ENCODE results near the gene TMEM178A.

DNA sequence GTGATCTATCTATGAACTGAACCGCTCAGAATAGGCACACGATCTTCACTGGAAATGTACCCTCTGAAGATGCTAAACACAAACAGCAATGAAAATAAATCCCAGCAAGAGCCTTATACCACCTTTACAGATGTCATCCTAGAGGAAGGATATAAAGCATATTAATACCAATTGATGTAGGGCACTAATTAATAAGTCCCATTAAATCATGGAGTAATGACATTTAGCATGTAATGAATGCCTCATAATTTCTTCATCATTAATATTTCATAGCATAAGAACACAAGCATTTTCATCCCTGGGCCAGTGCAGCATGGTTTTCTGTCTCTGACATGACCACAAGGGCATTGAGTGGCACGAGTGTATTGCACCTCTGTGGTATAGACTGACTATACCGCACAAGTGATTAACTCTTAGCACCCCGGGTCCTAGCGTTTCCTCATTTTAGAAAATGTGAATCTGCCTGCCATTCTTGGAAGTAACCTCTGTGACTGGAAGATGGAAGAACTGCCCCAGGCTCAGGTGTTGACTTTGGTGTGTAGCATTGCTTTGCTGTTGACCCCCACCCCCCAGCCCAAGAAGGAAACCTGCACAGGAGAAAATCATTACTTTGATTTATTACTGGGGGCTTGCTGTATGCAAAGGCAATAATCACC lies 1.4 kb upstream of the TMEM178A start:
- TF ChIP-seq, protein P1, sequence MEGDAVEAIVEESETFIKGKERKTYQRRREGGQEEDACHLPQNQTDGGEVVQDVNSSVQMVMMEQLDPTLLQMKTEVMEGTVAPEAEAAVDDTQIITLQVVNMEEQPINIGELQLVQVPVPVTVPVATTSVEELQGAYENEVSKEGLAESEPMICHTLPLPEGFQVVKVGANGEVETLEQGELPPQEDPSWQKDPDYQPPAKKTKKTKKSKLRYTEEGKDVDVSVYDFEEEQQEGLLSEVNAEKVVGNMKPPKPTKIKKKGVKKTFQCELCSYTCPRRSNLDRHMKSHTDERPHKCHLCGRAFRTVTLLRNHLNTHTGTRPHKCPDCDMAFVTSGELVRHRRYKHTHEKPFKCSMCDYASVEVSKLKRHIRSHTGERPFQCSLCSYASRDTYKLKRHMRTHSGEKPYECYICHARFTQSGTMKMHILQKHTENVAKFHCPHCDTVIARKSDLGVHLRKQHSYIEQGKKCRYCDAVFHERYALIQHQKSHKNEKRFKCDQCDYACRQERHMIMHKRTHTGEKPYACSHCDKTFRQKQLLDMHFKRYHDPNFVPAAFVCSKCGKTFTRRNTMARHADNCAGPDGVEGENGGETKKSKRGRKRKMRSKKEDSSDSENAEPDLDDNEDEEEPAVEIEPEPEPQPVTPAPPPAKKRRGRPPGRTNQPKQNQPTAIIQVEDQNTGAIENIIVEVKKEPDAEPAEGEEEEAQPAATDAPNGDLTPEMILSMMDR (IDR thresholded peaks at IDR 0.05) = no peak
- no peak for TF ChIP-seq EZH2 (IDR thresholded peaks at IDR 0.05)
- no peak for TF ChIP-seq EZH2phosphoT487 (IDR thresholded peaks at IDR 0.05)

All from neural progenitor cell (in vitro differentiated cells).